Measurements from ENCODE around the gene FLYWCH1.

Gene FLYWCH1

DNA sequence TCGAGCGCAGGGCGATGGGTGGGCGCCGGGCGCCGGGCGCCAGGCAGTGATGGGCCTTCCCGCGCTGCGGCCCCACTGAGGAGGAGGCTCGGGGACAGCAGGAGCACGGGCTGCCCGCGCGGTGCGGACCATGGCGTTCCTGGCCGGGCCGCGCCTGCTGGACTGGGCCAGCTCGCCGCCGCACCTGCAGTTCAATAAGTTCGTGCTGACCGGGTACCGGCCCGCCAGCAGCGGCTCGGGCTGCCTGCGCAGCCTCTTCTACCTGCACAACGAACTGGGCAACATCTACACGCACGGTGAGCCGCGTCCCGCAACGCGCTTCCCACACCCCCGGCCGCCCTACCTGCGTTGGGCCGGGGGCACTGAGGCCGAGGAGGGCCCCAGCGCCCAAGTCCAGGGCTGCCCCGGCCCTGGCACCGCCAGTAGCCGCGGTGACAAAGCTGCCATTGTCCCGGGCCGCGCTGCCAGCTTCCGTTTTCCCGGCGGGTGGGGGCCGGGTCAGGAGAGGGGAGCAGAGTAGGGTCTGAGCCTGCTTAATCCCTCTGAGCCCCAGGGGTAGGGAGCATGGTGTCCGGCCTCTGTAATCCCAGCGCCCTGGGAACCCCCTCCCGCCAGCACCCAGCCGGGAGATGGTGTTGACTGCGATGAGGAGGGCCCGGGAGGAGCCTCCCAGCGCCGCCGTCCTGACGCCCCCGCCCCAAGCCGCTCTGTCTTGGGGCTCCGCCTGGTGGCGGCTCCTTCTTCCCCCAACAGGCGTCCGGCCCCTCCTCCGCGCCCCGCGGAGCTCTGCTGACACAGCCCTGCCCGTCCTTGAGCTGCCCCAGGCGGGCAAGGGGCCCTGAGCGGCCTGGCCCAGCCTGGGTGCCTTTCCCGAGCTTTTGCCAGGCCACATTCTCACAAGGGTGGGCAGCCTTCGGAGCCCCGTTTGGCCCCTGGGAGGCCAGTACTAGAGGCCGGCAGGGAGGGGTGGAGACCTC is 58.1 kb downstream of the FLYWCH1 start:
- DNase-seq (ENCODE audit: low spot score) = peak; percentile 74

DNA sequence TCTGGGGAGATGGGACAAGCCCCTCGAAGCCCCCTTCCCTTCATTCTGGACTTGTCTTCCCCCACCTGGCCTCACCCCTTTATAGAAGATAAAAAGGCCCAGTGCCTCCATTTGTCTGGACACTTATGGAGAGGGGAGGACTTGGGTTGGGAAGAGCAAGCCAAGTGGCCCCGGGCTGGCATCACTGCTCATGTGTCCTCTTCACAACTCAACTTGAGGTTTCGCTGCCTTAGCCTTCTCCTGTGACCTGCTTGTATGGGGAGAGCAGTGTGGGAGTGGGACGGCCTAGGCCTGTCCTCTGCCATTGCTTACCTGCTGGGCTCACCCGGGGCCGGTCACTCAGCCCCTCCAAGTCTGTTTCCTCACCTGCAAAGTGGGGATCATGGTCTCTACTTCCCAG is 58.8 kb downstream of the FLYWCH1 start:
- no peak for DNase-seq (ENCODE audit: low spot score)

DNA sequence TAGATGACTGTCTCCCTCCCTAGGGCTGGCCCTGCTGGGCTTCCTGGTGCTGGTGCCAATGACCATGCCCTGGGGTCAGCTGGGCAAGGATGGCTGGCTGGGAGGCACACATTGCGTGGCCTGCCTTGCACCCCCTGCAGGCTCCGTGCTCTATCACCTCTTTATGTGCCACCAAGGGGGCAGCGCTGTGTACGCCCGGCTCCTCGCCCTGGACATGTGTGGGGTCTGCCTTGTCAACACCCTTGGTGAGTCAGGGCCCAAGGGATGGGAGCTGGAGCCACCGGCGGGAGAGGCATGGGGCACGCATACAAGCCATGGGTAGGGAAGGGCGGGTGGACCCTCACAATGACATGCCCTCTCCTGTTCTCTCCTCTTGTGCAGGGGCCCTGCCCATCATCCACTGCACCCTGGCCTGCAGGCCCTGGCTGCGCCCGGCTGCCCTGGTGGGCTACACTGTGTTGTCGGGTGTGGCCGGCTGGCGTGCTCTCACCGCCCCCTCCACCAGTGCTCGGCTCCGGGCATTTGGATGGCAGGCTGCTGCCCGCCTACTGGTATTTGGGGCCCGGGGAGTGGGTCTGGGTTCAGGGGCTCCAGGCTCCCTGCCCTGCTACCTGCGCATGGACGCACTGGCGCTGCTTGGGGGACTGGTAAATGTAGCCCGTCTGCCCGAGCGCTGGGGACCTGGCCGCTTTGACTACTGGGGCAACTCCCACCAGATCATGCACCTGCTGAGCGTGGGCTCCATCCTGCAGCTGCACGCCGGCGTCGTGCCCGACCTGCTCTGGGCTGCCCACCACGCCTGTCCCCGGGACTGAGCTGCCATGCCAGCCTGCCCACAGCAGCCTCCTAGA is 59.6 kb downstream of the FLYWCH1 start:
- no peak for DNase-seq (ENCODE audit: low spot score)

DNA sequence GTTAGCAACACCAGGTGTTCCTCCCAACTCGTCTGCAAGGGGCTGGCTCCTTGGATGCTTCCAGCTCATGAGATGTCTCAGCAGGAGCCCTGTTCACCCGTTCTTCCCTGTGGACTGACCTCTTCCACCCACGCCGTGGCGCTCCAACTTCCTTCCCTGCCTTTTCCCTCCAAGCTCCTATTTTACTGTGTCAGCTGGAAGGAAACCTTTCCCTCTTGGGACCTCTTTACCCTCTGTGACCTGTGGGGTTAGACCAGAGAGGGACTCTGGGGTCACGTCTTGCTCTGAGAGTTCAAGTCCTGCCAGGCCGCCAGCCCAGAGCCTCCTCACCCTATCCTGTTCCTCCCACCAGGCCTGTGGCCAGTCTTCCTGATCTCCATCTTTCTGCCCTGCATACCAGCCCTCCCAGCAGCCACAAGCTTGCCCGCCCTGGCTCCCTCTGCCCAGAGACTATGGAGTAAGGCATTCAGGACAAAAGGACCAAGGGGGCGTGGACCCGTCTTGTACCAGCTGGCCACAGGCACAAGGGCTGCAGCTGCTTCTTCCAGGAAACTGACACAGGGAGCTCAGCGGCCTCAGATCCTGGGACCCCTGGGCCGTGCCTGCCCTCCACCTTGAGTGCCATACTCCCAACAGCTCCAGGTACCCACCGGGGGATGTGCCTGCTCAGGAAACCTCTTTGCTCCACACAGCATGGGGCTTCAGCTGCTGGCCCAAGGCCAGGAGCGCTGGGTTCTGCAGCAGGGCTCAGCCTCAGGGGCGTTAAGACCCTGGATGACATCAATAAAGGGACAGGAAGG is 60.5 kb downstream of the FLYWCH1 start:
- no peak for DNase-seq (ENCODE audit: low spot score)

DNA sequence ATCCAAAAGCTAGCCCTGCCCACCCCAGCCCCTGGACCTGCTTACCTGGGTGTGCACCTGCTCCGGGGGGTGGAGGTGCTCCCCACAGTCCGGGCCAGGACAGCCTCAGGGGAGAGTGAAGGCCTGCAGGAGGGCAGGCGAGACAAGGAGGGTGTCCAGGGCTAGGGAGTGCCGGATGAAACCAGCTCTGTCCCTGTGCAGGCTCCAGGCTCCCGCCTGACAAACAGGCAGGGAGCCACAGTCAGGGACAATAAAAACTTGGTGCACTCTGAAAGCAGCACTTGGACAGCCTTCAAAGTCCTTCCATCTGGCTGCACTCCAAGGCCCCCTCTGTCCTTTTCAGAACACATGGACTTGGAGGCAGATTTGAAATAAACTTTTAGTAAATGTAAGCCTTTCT is 61.4 kb downstream of the FLYWCH1 start:
- no peak for DNase-seq (ENCODE audit: low spot score)

DNA sequence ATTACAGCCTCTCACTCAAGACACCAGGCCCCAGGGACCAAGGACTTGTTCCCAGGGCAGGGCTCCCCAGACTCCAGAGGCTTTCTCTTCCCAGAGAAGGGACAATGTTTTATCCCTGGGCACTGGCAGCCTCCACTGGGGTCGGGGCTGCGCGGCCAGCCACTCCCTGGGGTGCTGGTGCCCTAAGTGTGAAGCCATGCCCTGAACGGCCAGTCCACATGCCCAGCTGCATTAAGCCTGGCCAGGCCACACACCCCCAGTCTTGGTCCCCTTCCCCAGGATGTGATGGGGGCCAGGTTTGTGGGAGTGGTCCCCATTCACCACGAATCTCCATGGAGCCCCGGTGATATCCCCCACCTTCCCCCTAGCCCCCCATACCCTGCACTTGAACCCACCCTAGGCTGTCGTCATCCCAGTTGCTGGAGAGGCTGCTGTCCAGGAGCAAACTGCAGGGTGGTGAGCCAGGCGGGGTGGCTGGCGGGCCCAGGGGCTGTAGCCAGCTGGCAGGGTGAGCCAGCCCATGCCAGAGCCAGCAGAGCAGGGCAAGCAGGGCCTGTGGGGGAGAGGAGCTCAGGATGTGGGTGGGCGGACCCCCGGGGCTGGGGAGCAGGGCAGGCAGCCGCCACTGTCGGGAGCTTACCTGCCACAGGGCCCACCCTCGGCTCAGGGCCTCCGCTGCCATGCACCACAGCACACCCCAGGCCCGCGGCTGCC is 62.0 kb downstream of the FLYWCH1 start:
- no peak for DNase-seq (ENCODE audit: low spot score)

DNA sequence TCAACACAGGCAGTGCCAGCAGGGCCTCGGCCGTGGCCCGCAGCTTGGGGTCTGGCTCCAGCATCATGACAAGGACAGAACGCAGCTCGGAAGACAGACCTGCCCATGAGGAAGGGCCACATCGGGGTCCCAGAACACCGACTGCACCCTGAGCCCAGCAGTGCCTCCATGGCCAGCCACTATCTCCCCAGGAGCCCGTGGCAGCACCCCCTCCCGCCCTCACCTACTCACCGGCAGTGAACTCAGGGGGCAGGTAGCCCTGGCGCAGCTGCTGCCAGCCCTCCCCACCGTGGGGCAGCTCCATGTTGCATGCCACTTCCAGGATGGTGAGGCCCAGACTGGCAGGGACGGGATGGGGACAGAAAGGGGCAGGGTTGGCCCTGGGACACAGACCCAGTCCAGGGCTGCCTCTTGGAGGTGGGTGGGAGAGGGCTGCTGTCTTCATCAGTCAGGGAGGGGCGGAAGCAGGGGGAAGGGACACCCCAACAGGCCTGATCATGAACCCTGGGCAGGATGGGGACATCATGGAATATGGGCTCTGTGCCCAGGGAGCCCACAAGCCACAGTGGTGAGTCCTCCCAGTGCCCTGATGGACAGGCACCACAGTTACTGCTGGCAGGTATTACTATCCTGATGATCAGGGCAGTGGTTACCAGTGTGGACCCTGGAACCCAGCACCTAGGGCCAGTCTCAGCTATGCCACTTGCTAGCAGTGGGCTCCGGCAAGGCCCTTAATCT is 62.8 kb downstream of the FLYWCH1 start:
- DNase-seq (ENCODE audit: low spot score) = no peak

DNA sequence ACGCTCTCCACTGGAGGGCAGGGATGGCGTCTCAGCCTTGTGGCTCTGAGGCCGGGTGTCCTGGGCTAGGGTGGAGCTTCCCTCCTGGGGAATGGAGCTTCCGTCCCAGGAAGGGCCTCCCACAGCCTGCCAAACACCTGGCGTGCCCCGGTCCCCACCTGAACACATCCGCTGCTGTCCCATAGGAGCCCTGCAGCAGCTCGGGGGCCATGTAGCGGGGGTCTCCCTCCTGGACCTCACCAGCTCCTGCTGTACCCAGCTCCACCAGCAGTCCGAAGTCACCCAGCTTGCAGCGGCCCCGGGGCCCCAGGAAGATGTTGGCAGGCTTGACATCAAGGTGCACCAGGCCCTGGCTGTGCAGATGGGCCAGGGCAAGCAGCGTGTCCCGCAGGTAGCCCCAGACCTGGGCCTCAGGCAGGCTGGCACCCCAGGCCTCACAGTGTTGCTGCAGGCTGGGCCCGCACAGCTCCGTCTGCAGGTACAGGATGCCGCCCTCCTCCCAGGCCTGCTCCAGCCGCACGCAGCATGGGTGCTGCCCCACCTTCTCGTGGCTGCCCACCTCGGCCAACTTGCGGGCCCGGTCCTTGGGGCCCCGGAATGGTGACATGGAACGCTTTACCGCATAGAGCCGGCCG is 63.5 kb downstream of the FLYWCH1 start:
- no peak for DNase-seq (ENCODE audit: low spot score)

DNA sequence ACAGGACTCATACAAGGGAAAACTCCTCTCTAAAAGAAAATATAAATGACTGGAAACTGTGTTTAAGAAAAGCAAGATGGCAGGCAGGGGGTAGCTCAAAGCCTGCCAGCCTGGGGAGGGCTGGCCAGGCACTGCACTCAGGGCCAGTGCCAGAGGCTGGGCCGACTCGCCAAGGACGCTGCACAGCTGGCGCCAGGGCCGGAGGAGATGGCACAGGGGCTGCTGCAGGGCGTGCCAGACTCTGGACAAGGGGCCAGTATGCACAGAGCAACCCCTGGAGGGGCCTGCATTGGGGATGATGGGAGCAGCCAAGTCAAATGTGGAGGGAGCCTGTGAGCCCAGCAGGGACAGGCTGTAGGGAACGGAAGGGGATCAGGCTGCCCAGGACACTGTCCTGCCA is 64.5 kb downstream of the FLYWCH1 start:
- no peak for DNase-seq (ENCODE audit: low spot score)

DNA sequence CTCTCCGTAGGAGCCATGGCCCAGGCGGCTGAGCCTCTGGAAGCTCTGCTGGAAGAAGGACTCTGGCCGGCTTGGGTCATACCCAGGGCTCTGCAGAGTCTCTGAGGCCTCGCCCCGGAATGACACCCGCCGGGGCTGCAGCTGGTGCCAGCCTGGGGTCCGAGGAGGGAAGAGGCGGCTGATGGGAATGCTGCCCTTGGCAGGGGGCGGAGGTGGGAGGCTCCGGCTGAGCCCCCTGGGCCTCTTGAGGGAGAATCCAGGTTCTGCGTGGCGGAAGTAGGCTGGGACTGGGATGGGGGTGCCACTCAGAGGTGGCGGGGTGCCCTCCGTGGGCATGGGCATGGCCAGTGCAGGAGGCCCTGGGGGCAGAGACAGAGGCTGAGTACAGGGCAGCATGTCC is 64.9 kb downstream of the FLYWCH1 start:
- no peak for DNase-seq (ENCODE audit: low spot score)

DNA sequence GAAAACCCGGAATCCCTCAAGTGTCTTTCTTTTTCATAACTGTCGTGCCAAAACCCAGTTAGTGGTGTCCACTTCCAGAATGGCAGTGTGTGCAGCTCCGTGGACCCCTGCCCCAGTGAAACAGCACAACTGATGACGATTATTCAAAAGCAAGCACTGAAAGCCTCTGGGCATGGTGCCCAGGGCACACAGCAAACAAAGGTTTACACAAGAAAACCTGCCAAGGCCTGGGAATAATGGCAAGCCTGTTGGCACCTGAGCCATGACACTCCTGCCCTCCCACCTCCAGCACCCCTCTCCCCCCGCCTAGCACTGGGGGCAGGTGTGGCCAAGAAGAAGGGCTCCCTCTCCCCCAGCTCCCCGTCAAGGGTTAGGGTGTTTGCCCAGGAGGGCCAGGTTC is 65.7 kb downstream of the FLYWCH1 start:
- no peak for DNase-seq (ENCODE audit: low spot score)

DNA sequence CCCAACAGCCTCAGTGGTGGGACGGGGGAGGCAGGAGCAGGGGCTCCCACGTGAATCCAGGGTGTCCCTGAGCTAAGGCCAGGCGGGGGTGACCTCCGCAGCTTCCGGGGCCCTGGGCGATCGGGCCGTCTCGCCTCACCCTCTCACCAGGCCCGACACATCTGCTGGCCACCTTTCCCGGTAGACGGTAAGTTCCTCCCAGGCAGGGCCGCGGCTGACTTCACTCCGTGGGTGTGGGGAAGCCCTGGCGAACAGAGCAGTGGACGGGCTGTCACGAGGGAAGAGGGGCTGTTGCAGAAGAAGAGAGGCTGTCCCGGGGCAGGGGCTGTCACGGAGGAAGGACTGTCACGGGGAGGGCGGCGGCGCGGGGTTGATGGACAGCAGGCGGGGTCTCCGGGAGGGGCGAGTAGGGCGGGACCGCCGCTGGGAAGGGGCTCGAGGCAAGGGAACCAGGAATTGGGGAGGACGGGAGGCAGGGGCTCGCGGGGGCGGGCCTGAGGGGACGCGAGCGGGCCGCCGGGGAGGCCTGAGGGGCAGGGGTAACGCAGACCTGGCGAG is 68.0 kb downstream of the FLYWCH1 start:
- DNase-seq (ENCODE audit: low spot score) = peak; percentile 29

DNA sequence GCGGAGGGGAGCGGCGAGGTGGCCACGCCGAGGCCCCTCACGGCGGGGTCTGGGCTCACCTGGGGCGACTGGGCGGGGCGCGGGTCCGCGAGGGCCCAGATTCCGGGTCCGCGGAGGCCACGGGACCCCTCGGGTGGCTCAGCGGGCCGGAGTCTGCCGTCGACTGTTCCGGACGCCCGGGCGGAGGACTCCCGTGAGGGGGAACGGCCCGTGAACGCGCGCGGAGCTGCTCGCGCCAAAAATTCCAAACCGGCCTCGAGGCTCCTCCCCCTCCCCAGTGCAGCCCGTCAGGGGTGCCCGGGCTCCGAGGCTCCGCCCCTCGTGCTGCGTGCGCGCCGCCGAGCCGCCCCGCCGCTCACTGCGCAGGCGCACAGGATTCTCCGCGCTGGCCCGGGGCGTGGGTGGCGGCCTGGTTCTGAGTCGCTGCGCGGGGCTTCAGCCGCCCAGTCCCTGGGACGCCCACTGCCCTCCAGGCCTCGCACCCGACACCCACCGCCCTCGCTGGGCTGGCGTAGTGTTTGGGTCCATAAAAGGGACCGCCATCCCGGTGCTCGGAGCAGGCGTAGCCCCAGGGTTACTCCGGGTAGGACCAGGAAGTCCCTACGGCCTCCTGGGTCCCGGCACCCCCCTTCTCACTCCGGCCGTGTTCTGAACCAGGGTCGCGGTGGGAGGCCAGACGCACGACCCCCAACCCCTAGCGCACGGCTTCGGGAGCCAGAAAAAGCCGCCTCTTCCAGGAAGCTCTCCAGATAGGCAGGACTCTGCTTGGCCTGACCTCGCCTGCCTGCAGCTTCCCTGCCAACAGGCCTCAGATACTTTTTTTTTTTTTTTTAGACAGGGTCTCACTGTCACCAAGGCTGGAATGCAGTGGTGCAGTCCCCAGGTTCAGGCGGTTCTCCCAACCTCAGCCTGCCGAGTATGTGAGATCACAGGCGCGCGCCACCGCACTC is 68.8 kb downstream of the FLYWCH1 start, which contains the start of gene PKMYT1:
TSS of gene PKMYT1 (minus strand) at position 220 of the 950 bp plus-strand sequence. CDS start 789 bp downstream, outside the sequence.
- peak; percentile 90 for DNase-seq (ENCODE audit: low spot score)

DNA sequence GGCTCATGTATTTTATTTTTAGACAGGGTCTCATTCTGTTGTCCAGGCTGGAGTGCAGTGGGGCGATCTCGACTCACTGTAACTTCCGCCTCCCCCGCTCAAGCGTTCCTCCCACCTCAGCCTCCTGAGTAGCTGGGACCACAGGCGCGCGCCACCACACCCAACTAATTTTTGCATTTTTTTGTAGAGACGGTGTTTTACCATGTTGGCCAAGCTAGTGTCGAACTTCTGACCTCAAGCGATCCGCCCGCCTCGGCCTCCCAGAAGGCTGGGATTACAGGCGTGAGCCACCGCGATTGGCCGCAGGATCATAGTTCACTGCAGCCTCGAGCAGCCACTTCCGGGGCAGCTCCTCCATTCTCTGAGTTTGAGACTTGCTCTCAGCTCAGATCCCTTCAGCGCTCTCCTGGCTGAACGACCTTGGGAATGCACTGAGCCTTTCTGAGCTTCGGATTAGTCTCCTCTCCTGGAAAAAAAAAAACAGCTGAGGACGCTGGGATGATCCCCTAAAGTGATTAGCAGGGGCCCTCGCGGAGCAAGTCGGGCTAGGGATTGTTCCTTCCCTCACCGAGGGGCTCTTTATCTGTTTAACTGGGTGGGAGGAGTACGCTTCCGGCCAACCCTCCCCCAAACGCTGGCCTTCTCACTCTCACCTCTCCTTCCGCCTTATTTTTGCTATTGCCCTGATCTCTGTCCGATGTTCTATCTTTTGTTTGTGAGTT is 69.6 kb downstream of the FLYWCH1 start:
- DNase-seq (ENCODE audit: low spot score) = no peak

DNA sequence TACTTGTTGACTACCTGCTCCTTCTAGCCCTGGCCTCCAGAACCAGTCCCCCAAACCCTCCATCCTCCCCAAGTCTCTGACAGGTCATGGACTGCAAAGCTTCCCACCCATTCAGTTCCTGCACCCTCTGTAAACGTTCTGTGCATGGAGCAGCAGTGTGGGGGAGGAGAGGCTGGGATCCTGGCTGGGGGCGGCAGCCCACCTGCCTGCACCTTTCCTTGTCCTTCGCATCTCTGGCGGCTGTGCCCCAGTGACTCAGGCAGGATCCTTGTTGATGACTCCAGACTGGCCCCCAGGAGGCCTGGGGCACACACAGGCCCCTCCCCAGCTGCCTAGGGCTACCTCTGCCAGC is 70.1 kb downstream of the FLYWCH1 start:
- DNase-seq (ENCODE audit: low spot score) = no peak

DNA sequence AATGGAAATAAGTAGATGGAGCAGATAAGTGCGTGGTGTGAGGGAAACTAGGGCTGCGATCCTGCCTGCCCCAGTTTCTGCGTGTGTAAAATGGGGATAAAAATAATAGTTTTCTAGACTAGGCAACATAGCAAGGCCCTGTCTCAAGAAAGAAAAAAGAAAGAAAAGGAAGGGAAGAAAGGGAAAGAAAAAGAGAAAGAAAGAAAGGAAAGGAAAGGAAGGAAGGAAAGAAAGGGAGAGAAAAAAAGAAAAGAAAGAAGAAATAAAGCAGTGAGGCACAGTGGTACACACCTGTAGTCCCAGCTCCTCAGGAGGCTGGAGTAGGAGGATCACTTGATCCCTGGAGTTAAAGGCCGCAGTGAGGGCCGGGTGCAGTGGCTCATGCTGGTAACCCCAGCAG is 70.7 kb downstream of the FLYWCH1 start:
- DNase-seq (ENCODE audit: low spot score) = no peak

DNA sequence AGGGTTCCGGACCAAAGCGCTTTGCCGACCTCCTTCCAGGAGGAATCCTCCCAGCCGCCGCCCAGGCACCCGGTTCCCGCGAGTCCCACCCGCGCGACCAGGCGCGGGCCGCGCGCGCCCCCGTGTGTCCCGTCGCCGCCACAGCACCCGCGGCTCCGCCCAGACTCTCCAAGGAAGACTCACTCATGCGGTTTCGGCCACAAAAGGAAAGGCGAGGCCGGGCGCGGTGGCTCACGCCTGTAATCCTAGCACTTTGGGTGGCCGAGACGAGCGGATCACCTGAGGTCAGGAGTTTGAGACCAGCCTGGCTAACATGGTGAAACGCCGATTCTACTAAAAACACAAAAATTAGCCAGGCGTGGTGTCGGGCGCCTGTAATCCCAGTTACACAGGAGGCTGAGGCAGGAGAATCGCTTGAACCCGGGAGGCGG is 72.0 kb downstream of the FLYWCH1 start:
- peak; percentile 89 for DNase-seq (ENCODE audit: low spot score)

DNA sequence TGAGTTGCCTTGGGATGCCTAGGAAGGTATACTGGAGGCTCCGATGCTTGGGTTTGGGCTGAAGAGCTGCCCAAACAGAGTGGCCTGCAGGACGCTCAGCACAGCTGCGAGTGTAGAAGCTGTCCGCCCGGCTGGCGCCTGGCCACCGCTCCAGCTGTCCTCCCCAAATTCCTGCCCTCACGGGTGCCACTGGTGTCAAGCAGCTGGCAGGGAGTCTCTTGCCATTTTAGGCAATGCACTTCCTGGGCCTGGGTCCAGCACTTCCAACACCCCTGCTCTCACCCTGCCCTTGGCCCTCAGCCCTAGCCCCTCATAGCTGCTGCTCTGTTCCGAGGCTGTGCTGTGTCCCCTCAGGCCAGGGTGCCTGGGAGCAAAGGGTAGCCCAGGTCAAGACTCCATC is 73.7 kb downstream of the FLYWCH1 start:
- no peak for DNase-seq (ENCODE audit: low spot score)

Data from kidney tubule cell (primary cell).